Nephron (organoid): Measurements from ENCODE around the gene CNTNAP5.

Source experiments
- H3K27ac Mint-ChIP-seq, 3 experiments: 2 replicates each; pipeline ENCODE4 v1.8.0; 2020; ENCODE audit warnings: mixed read lengths in 3 of 3, mild to moderate bottlenecking in 2 of 3, moderate library complexity in 1 of 3
- H3K27me3 Mint-ChIP-seq: 2 replicates; pipeline ENCODE4 v1.8.0; 2021; ENCODE audit warnings: low read depth, mild to moderate bottlenecking, moderate library complexity, mixed read lengths
- H3K36me3 Mint-ChIP-seq: 2 replicates; pipeline ENCODE4 v1.8.0; 2020; ENCODE audit warnings: low read depth, mixed read lengths
- H3K4me1 Mint-ChIP-seq: 2 replicates; pipeline ENCODE4 v1.8.0; 2020; ENCODE audit warnings: mixed read lengths
- H3K4me3 Mint-ChIP-seq, 3 experiments: 2 replicates each; pipeline ENCODE4 v1.8.0; 2020; ENCODE audit warnings: mild to moderate bottlenecking in 3 of 3, mixed read lengths in 3 of 3, moderate library complexity in 2 of 3
- H3K9me3 Mint-ChIP-seq: 2 replicates; pipeline ENCODE4 v1.8.0; 2020; ENCODE audit warnings: mixed read lengths
- TF ChIP-seq, protein P1 (sequence below), 3 experiments: fragments of 200-600 bp; sonication (generic); IDR thresholded peaks; one replicate each; pipeline ENCODE4 v1.5.0; 2021; ENCODE audit warnings: antibody characterized with exemption in 3 of 3; ENCODE audit not compliant: unreplicated experiment in 3 of 3

CNTNAP5 gene

DNA sequence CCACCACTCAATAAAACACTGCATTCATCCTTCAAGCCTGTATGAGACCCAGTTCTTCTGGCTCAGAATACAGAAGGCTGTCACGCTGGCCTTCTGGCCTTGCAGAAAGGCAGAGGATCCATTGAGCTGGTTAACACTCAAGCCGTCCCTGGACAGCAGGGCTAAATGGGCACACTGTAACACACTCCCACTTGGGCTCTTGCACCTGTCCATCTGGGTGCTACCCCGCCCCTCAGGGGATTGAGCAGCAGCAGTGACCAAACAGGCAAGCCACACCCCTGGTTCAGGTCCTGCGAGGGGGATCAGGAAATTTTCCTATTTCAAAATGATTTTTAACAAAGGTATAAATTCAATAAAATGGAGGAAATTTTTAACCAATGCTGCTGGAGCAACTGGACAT is 936.0 kb downstream of the CNTNAP5 start:
- TF ChIP-seq, protein P1, sequence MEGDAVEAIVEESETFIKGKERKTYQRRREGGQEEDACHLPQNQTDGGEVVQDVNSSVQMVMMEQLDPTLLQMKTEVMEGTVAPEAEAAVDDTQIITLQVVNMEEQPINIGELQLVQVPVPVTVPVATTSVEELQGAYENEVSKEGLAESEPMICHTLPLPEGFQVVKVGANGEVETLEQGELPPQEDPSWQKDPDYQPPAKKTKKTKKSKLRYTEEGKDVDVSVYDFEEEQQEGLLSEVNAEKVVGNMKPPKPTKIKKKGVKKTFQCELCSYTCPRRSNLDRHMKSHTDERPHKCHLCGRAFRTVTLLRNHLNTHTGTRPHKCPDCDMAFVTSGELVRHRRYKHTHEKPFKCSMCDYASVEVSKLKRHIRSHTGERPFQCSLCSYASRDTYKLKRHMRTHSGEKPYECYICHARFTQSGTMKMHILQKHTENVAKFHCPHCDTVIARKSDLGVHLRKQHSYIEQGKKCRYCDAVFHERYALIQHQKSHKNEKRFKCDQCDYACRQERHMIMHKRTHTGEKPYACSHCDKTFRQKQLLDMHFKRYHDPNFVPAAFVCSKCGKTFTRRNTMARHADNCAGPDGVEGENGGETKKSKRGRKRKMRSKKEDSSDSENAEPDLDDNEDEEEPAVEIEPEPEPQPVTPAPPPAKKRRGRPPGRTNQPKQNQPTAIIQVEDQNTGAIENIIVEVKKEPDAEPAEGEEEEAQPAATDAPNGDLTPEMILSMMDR (IDR thresholded peaks at IDR 0.05; ENCODE audit: unreplicated experiment in 3 of 3): no peak
- H3K27ac Mint-ChIP-seq: no peak overlapping the region
- peaks cover 4% of the 10 kb centered on the region for H3K27me3 Mint-ChIP-seq
- H3K9me3 Mint-ChIP-seq: no peaks in the 10 kb centered on the region
- H3K4me3 Mint-ChIP-seq: no peak overlapping the region
- H3K4me1 Mint-ChIP-seq: no peaks in the 10 kb centered on the region
- no peaks in the 10 kb centered on the region for H3K36me3 Mint-ChIP-seq
